SHP77 treated with DMSO at 0.1 percent for 48 hours (cell line): Measurements from ENCODE around the gene OBSL1.

Experiments
- DNase-seq: peaks from one replicate; lab custom pipeline; 2025; lab: John Stamatoyannopoulos, UW

The OBSL1 gene

GRCh38 chr2:219548990-219549389 lies 22.3 kb downstream of the OBSL1 start:
- no peak for DNase-seq

- DNase-seq, result no peak
Measured at GRCh38 chr2:219547621-219548020, 23.7 kb downstream of the OBSL1 start.

- no peak for DNase-seq
Measured at GRCh38 chr2:219545943-219546352, 25.4 kb downstream of the OBSL1 start.

- no peak for DNase-seq
Measured at GRCh38 chr2:219545295-219545942, 25.9 kb downstream of the OBSL1 start.

GRCh38 chr2:219544567-219544966 lies 26.8 kb downstream of the OBSL1 start:
- no peak for DNase-seq

GRCh38 chr2:219543596-219544358 lies 27.6 kb downstream of the OBSL1 start, which contains the start of the genes CHPF and TMEM198:
Gene CHPF (minus strand): TSS chr2:219543809. CDS start chr2:219543538, 271 bp downstream.
Gene TMEM198 (plus strand): TSS chr2:219544028. CDS start chr2:219544728, 700 bp downstream.
- DNase-seq, result peak; percentile 93

- DNase-seq, result no peak
Measured at GRCh38 chr2:219542931-219543595, 28.3 kb downstream of the OBSL1 start.

GRCh38 chr2:219541611-219542180 lies 29.6 kb downstream of the OBSL1 start:
- peak; percentile 72 for DNase-seq

- no peak for DNase-seq
Measured at GRCh38 chr2:219540784-219541504, 30.4 kb downstream of the OBSL1 start.

- no peak for DNase-seq
Measured at GRCh38 chr2:219539926-219540678, 31.2 kb downstream of the OBSL1 start.

GRCh38 chr2:219538956-219539788 lies 32.2 kb downstream of the OBSL1 start:
- DNase-seq, result no peak

GRCh38 chr2:219538504-219538951 lies 32.8 kb downstream of the OBSL1 start:
- DNase-seq, result no peak

- no peak for DNase-seq
Measured at GRCh38 chr2:219537657-219538488, 33.5 kb downstream of the OBSL1 start.

GRCh38 chr2:219536967-219537366 lies 34.4 kb downstream of the OBSL1 start:
- DNase-seq, result no peak

GRCh38 chr2:219536425-219536824 lies 34.9 kb downstream of the OBSL1 start:
- no peak for DNase-seq

GRCh38 chr2:219533930-219534661 lies 37.2 kb downstream of the OBSL1 start:
- DNase-seq, result no peak

- DNase-seq, result no peak
Measured at GRCh38 chr2:219532378-219532649, 39.0 kb downstream of the OBSL1 start.

GRCh38 chr2:219531639-219532377 lies 39.5 kb downstream of the OBSL1 start:
- no peak for DNase-seq
